ENCODE measurements around the gene MAGEB17. TPM values are rescaled to one million over a fixed set of nuclear protein-coding genes. Genes with fewer than 3 reads are reported as not detected.

The MAGEB17 gene
- total and polyA plus RNA-seq, 2 donors (not counting 1 experiment from before 2014, with no cell fraction given), result 0.10 TPM; not detected in 1

GRCh38 chrX:16145656-16146055 is 21.6 kb upstream of the MAGEB17 start:
- Histone ChIP-seq H3K4me3 (replicated peaks in 1 of 4; ENCODE audit: control extremely low read depth in 1 of 4, insufficient read depth in 1 of 4, low read depth in 3 of 4, low read length in 4 of 4) (no peak overlapping the region), H3K36me3 (ENCODE audit: control insufficient read depth, insufficient read depth, low read length) (no peaks in the 10 kb centered on the region), H2AFZ (ENCODE audit: low read length) (no peak overlapping the region), H3K27ac (ENCODE audit: insufficient read depth, low read length) (no peak overlapping the region), H3K79me2 (ENCODE audit: control insufficient read depth, insufficient read depth, low read length) (no peaks in the 10 kb centered on the region), H3K4me1 (ENCODE audit: control insufficient read depth, extremely low read depth, insufficient read depth, low read length) (peaks cover 2% of the 10 kb centered on the region), H3K27me3 (ENCODE audit: control insufficient read depth, insufficient read depth, low read length) (no peaks in the 10 kb centered on the region), H3K9ac (ENCODE audit: insufficient read depth, low read length) (no peak overlapping the region), H3K9me3 (ENCODE audit: control insufficient read depth, insufficient read depth, low read depth, low read length) (no peaks in the 10 kb centered on the region), H3K4me2 (ENCODE audit: extremely low read depth, insufficient read depth, low read length) (no peak overlapping the region), H4K20me1 (ENCODE audit: control insufficient read depth, extremely low read depth, insufficient read depth, low read length) (no peaks in the 10 kb centered on the region)
- no peak for DNase-seq (ENCODE audit: low read depth in 2 of 2)
- no peak for TF ChIP-seq CTCF (conservative IDR thresholded peaks at IDR 0.05 in 1 of 2, IDR thresholded peaks at IDR 0.05 in 1 of 2; ENCODE audit: low read depth in 1 of 2, low read length in 2 of 2)
- no peak for TF ChIP-seq EZH2 (IDR thresholded peaks at IDR 0.05; ENCODE audit: low read length, missing control alignments)

- Histone ChIP-seq H3K4me3 (replicated peaks in 1 of 4; ENCODE audit: control extremely low read depth in 1 of 4, insufficient read depth in 1 of 4, low read depth in 3 of 4, low read length in 4 of 4) (no peak overlapping the region), H2AFZ (ENCODE audit: low read length) (no peak overlapping the region), H3K4me1 (ENCODE audit: control insufficient read depth, extremely low read depth, insufficient read depth, low read length) (peaks cover 2% of the 10 kb centered on the region), H3K9ac (ENCODE audit: insufficient read depth, low read length) (no peak overlapping the region), H3K27me3 (ENCODE audit: control insufficient read depth, insufficient read depth, low read length) (no peaks in the 10 kb centered on the region), H3K9me3 (ENCODE audit: control insufficient read depth, insufficient read depth, low read depth, low read length) (no peaks in the 10 kb centered on the region), H3K27ac (ENCODE audit: insufficient read depth, low read length) (no peak overlapping the region), H3K79me2 (ENCODE audit: control insufficient read depth, insufficient read depth, low read length) (no peaks in the 10 kb centered on the region), H4K20me1 (ENCODE audit: control insufficient read depth, extremely low read depth, insufficient read depth, low read length) (no peaks in the 10 kb centered on the region), H3K36me3 (ENCODE audit: control insufficient read depth, insufficient read depth, low read length) (no peaks in the 10 kb centered on the region), H3K4me2 (ENCODE audit: extremely low read depth, insufficient read depth, low read length) (no peak overlapping the region)
- TF ChIP-seq CTCF (conservative IDR thresholded peaks at IDR 0.05 in 1 of 2, IDR thresholded peaks at IDR 0.05 in 1 of 2; ENCODE audit: low read depth in 1 of 2, low read length in 2 of 2) (no peak), EZH2 (IDR thresholded peaks at IDR 0.05; ENCODE audit: low read length, missing control alignments) (no peak)
- DNase-seq (ENCODE audit: low read depth in 2 of 2), result peak in 1 of 2 donors; percentile 25
These were observed 18.4 kb upstream of the MAGEB17 start for GRCh38 chrX:16148896-16149295.

GRCh38 chrX:16155581-16156096 is 11.6 kb upstream of the MAGEB17 start:
- no peak overlapping the region for H3K9ac ChIP-seq (ENCODE audit: insufficient read depth, low read length)
- H4K20me1 ChIP-seq (ENCODE audit: control insufficient read depth, extremely low read depth, insufficient read depth, low read length), result no peaks in the 10 kb centered on the region
- no peak for TF ChIP-seq CTCF (conservative IDR thresholded peaks at IDR 0.05 in 1 of 2, IDR thresholded peaks at IDR 0.05 in 1 of 2; ENCODE audit: low read depth in 1 of 2, low read length in 2 of 2)
- TF ChIP-seq EZH2 (IDR thresholded peaks at IDR 0.05; ENCODE audit: low read length, missing control alignments), result no peak

More at GRCh38 chrX:16155581-16156096, 11.6 kb upstream of the MAGEB17 start:
- peaks cover 2% of the 10 kb centered on the region for H3K4me1 ChIP-seq (ENCODE audit: control insufficient read depth, extremely low read depth, insufficient read depth, low read length)
- H3K4me3 ChIP-seq (replicated peaks in 1 of 4; ENCODE audit: control extremely low read depth in 1 of 4, insufficient read depth in 1 of 4, low read depth in 3 of 4, low read length in 4 of 4), result no peak overlapping the region
- H3K9me3 ChIP-seq (ENCODE audit: control insufficient read depth, insufficient read depth, low read depth, low read length), result no peaks in the 10 kb centered on the region
- H3K27ac ChIP-seq (ENCODE audit: insufficient read depth, low read length), result no peak overlapping the region
- no peak for DNase-seq (ENCODE audit: low read depth in 2 of 2)
- no peak overlapping the region for H2AFZ ChIP-seq (ENCODE audit: low read length)
- H3K4me2 ChIP-seq (ENCODE audit: extremely low read depth, insufficient read depth, low read length), result no peak overlapping the region
- no peaks in the 10 kb centered on the region for H3K27me3 ChIP-seq (ENCODE audit: control insufficient read depth, insufficient read depth, low read length)
- no peaks in the 10 kb centered on the region for H3K36me3 ChIP-seq (ENCODE audit: control insufficient read depth, insufficient read depth, low read length)
- H3K79me2 ChIP-seq (ENCODE audit: control insufficient read depth, insufficient read depth, low read length), result no peaks in the 10 kb centered on the region
